ENCODE data around the gene ANKK1. TPM values are rescaled to one million over a fixed set of nuclear protein-coding genes. Genes with fewer than 3 reads are reported as not detected.

The ANKK1 gene
- total and polyA plus RNA-seq, 4 donors = 0.49 to 1.1 (median 0.66) TPM

- 75 to 82% methylated on average over 7 of the region's 7 CpGs for WGBS, 2 donors
- no peak overlapping the region for H3K9ac ChIP-seq (ENCODE audit: insufficient read depth in 1 of 2, low read length in 2 of 2)
Measured at GRCh38 chr11:113377681-113378412, 9.7 kb upstream of the ANKK1 start.

DNA sequence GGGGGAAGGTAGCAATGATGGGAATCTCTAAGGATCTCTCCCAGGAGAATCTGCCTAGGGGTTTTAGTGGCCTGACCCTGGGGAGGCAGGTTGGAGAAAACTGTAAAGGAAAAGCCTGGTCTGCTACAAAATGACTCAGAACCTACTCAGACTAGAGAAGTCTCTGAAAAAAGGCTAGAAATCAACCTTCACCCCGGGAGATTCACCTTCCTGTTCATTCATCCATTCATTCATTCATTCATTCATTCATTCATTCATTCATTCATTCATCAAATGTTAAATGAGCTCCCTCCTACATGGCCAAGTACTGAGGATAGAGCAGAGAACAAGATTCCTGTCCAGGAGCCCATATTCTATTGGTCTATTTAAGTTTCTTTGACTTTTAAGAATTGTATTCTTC, 8.9 kb upstream of the ANKK1 start:
- DNase-seq = no peak
- Histone ChIP-seq H3K9me3 (ENCODE audit: control insufficient read depth in 4 of 4, insufficient read depth in 3 of 4, low read length in 3 of 4) (no peaks in the 10 kb centered on the region), H3K36me3 (ENCODE audit: control insufficient read depth in 4 of 4, insufficient read depth in 4 of 4, low read length in 4 of 4) (peaks cover 0 to 1% (median 0%) of the 10 kb centered on the region in 4 donors), H3K4me3 (no peak overlapping the region), H3K27ac (ENCODE audit: low read depth in 1 of 2, low read length in 1 of 2) (no peak overlapping the region), H3K9ac (ENCODE audit: insufficient read depth in 1 of 2, low read length in 2 of 2) (no peak overlapping the region), H3K4me1 (ENCODE audit: control insufficient read depth in 5 of 5, insufficient read depth in 5 of 5, low read length in 5 of 5) (no peaks in the 10 kb centered on the region), H3K27me3 (ENCODE audit: control insufficient read depth in 3 of 3, insufficient read depth in 3 of 3, low read length in 2 of 3) (no peaks in the 10 kb centered on the region)
- TF ChIP-seq, protein P1, sequence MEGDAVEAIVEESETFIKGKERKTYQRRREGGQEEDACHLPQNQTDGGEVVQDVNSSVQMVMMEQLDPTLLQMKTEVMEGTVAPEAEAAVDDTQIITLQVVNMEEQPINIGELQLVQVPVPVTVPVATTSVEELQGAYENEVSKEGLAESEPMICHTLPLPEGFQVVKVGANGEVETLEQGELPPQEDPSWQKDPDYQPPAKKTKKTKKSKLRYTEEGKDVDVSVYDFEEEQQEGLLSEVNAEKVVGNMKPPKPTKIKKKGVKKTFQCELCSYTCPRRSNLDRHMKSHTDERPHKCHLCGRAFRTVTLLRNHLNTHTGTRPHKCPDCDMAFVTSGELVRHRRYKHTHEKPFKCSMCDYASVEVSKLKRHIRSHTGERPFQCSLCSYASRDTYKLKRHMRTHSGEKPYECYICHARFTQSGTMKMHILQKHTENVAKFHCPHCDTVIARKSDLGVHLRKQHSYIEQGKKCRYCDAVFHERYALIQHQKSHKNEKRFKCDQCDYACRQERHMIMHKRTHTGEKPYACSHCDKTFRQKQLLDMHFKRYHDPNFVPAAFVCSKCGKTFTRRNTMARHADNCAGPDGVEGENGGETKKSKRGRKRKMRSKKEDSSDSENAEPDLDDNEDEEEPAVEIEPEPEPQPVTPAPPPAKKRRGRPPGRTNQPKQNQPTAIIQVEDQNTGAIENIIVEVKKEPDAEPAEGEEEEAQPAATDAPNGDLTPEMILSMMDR (IDR thresholded peaks at IDR 0.05; ENCODE audit: control extremely low read depth, extremely low read depth) = no peak
- ATAC-seq (ENCODE audit: insufficient read depth, low FRiP score) = no peak
- 73 to 92% methylated on average over 1 of the region's 1 CpG for WGBS, 2 donors

More at GRCh38 chr11:113377681-113378412, 9.7 kb upstream of the ANKK1 start:
- H3K27me3 ChIP-seq (ENCODE audit: control insufficient read depth in 3 of 3, insufficient read depth in 3 of 3, low read length in 2 of 3) = no peaks in the 10 kb centered on the region
- H3K36me3 ChIP-seq (ENCODE audit: control insufficient read depth in 4 of 4, insufficient read depth in 4 of 4, low read length in 4 of 4) = peaks cover 0 to 4% (median 0%) of the 10 kb centered on the region in 4 donors
- ATAC-seq (ENCODE audit: insufficient read depth, low FRiP score) = no peak
- TF ChIP-seq, protein P1 (IDR thresholded peaks at IDR 0.05; ENCODE audit: control extremely low read depth, extremely low read depth) = no peak
- no peak for DNase-seq
- no peak overlapping the region for H3K4me3 ChIP-seq
- no peaks in the 10 kb centered on the region for H3K9me3 ChIP-seq (ENCODE audit: control insufficient read depth in 4 of 4, insufficient read depth in 3 of 4, low read length in 3 of 4)
- H3K4me1 ChIP-seq (ENCODE audit: control insufficient read depth in 5 of 5, insufficient read depth in 5 of 5, low read length in 5 of 5) = no peaks in the 10 kb centered on the region
- no peak overlapping the region for H3K27ac ChIP-seq (ENCODE audit: low read depth in 1 of 2, low read length in 1 of 2)

- Histone ChIP-seq H3K9ac (ENCODE audit: insufficient read depth in 1 of 2, low read length in 2 of 2) (no peak overlapping the region), H3K4me1 (ENCODE audit: control insufficient read depth in 5 of 5, insufficient read depth in 5 of 5, low read length in 5 of 5) (no peaks in the 10 kb centered on the region), H3K27me3 (ENCODE audit: control insufficient read depth in 3 of 3, insufficient read depth in 3 of 3, low read length in 2 of 3) (peaks cover 0 to 3% (median 0%) of the 10 kb centered on the region in 3 donors), H3K27ac (ENCODE audit: low read depth in 1 of 2, low read length in 1 of 2) (no peak overlapping the region), H3K9me3 (ENCODE audit: control insufficient read depth in 4 of 4, insufficient read depth in 3 of 4, low read length in 3 of 4) (no peaks in the 10 kb centered on the region), H3K36me3 (ENCODE audit: control insufficient read depth in 4 of 4, insufficient read depth in 4 of 4, low read length in 4 of 4) (no peaks in the 10 kb centered on the region), H3K4me3 (no peak overlapping the region)
- DNase-seq (no peak), ATAC-seq (ENCODE audit: insufficient read depth, low FRiP score) (no peak)
- TF ChIP-seq, protein P1 (IDR thresholded peaks at IDR 0.05; ENCODE audit: control extremely low read depth, extremely low read depth) = no peak
Measured at GRCh38 chr11:113382121-113382520, 5.5 kb upstream of the ANKK1 start.

Measured in lung (tissue), 12 donors.